WERI-Rb-1 (cell line): Measurements from ENCODE around the gene PTPRR.

Experiments
- DNase-seq: peaks from one replicate; pipeline ENCODE4 v3.0.0-alpha.2; 2020
- H3K27ac ChIP-seq: fragments of 250-450 bp; sonication (Bioruptor Pico); 2 replicates; pipeline ENCODE4 v1.5.1; 2020; ENCODE audit warnings: mild to moderate bottlenecking, moderate library complexity
- H3K27me3 ChIP-seq: fragments of 250-450 bp; sonication (Bioruptor Pico); 2 replicates; pipeline ENCODE4 v1.5.1; 2021; ENCODE audit warnings: mild to moderate bottlenecking, low read depth, moderate library complexity; ENCODE audit not compliant: insufficient read depth, severe bottlenecking
- H3K36me3 ChIP-seq: fragments of 250-450 bp; sonication (Bioruptor Pico); 2 replicates; pipeline ENCODE4 v1.5.1; 2020; ENCODE audit warnings: mild to moderate bottlenecking, moderate library complexity
- H3K4me3 ChIP-seq: 2 replicates; pipeline ENCODE4 v1.5.1; 2011; ENCODE audit warnings: low read depth, mild to moderate bottlenecking, control low read depth, low read length
- H3K9me3 ChIP-seq: fragments of 250-450 bp; sonication (Bioruptor Pico); 2 replicates; pipeline ENCODE4 v1.5.1; 2021; ENCODE audit warnings: mild to moderate bottlenecking, moderate library complexity; ENCODE audit not compliant: severe bottlenecking
- TF ChIP-seq, protein P1 (sequence below): IDR thresholded peaks from 2 replicates; pipeline ENCODE4 v1.5.1; 2011; ENCODE audit warnings: low read depth, mild to moderate bottlenecking, control low read depth, inconsistent platforms, low read length

PTPRR gene

DNA sequence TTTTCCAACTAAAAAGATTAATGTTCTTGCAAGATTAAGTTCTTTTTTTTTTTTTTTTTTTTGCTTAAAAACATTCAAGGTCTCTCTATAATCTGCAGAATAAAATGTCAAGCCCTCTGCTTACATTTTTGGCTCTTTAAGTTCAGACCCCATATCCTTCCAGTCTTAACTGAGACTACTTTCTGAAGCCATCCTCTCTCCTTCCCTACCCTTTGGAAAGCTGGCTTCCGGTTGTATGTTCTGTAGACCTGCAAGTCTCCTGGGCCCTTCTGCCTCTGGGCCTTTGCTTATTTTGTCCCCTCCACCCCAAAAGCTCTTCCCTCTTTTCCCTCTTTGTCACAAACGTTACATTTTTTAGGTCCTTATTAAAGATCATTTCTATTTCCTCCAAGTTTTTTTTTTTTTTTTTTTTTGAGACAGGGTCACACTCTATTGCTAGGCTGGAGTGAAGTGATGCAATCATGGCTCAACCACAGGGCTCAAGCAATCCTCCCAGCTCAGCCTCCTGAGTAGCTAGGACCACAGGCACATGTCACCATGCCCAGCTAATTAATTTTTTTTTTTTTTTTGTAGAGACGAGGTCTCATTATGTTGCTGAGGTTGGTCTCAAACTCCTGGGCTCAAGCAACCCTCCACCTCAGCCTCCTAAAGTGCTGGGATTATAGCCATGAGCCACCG lies 329.9 kb downstream of the PTPRR start:
- Histone ChIP-seq H3K27me3 (no peaks in the 10 kb centered on the region), H3K4me3 (no peak overlapping the region), H3K9me3 (no peaks in the 10 kb centered on the region), H3K36me3 (no peaks in the 10 kb centered on the region), H3K27ac (no peak overlapping the region)
- TF ChIP-seq, protein P1, sequence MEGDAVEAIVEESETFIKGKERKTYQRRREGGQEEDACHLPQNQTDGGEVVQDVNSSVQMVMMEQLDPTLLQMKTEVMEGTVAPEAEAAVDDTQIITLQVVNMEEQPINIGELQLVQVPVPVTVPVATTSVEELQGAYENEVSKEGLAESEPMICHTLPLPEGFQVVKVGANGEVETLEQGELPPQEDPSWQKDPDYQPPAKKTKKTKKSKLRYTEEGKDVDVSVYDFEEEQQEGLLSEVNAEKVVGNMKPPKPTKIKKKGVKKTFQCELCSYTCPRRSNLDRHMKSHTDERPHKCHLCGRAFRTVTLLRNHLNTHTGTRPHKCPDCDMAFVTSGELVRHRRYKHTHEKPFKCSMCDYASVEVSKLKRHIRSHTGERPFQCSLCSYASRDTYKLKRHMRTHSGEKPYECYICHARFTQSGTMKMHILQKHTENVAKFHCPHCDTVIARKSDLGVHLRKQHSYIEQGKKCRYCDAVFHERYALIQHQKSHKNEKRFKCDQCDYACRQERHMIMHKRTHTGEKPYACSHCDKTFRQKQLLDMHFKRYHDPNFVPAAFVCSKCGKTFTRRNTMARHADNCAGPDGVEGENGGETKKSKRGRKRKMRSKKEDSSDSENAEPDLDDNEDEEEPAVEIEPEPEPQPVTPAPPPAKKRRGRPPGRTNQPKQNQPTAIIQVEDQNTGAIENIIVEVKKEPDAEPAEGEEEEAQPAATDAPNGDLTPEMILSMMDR: no peak
- DNase-seq: no peak

- H3K9me3 ChIP-seq: no peaks in the 10 kb centered on the region
- no peaks in the 10 kb centered on the region for H3K36me3 ChIP-seq
- TF ChIP-seq, protein P1: peak; percentile 85
- H3K27ac ChIP-seq: no peak overlapping the region
- DNase-seq: peak; percentile 71
- no peaks in the 10 kb centered on the region for H3K27me3 ChIP-seq
- H3K4me3 ChIP-seq: no peak overlapping the region
Measured at GRCh38 chr12:70590051-70590450, 330.5 kb downstream of the PTPRR start.
